ENCODE data around the gene CFDP1.

The CFDP1 gene

GRCh38 chr16:75475420-75475847 lies 42.1 kb upstream of the CFDP1 start:
- TF ChIP-seq REST (IDR thresholded peaks at IDR 0.05; ENCODE audit: insufficient replicate concordance, low read depth) (no peak), CTCF (IDR thresholded peaks at IDR 0.05; ENCODE audit: insufficient read depth, low read length) (no peak), POLR2AphosphoS5 (IDR thresholded peaks at IDR 0.05; ENCODE audit: low read depth) (no peak), GABPA (IDR thresholded peaks at IDR 0.05; ENCODE audit: low read depth) (no peak), SPI1 (IDR thresholded peaks at IDR 0.05; ENCODE audit: borderline replicate concordance, low read depth) (no peak)
- no peak for DNase-seq (ENCODE audit: low read depth in 1 of 2, low spot score in 1 of 2)
- no peak overlapping the region for H3K4me3 ChIP-seq (replicated peaks; ENCODE audit: insufficient read depth, low read length)
- H3K27ac ChIP-seq (replicated peaks), result no peak overlapping the region
- H3K27me3 ChIP-seq (ENCODE audit: insufficient read depth, poor library complexity, severe bottlenecking), result no peaks in the 10 kb centered on the region

GRCh38 chr16:75472908-75473877 lies 39.9 kb upstream of the CFDP1 start:
- H3K27me3 ChIP-seq (ENCODE audit: insufficient read depth, poor library complexity, severe bottlenecking), result no peaks in the 10 kb centered on the region
- TF ChIP-seq POLR2AphosphoS5 (IDR thresholded peaks at IDR 0.05; ENCODE audit: low read depth), result no peak
- no peak overlapping the region for H3K27ac ChIP-seq (replicated peaks)
- H3K4me3 ChIP-seq (replicated peaks; ENCODE audit: insufficient read depth, low read length), result no peak overlapping the region
- no peak for DNase-seq (ENCODE audit: low read depth in 1 of 2, low spot score in 1 of 2)

GRCh38 chr16:75471723-75472633 lies 38.7 kb upstream of the CFDP1 start:
- H3K4me3 ChIP-seq (replicated peaks; ENCODE audit: insufficient read depth, low read length), result no peak overlapping the region
- no peak overlapping the region for H3K27ac ChIP-seq (replicated peaks)
- peak; percentile 71 for TF ChIP-seq CTCF (IDR thresholded peaks at IDR 0.05; ENCODE audit: insufficient read depth, low read length)
- TF ChIP-seq POLR2AphosphoS5 (IDR thresholded peaks at IDR 0.05; ENCODE audit: low read depth), result no peak
- H3K27me3 ChIP-seq (ENCODE audit: insufficient read depth, poor library complexity, severe bottlenecking), result no peaks in the 10 kb centered on the region
- peak; percentile 41 to 55 for DNase-seq (ENCODE audit: low read depth in 1 of 2, low spot score in 1 of 2)

GRCh38 chr16:75466760-75467159 lies 33.5 kb upstream of the CFDP1 start:
- no peak overlapping the region for H3K27ac ChIP-seq (replicated peaks)
- DNase-seq (ENCODE audit: low read depth in 1 of 2, low spot score in 1 of 2), result no peak
- H3K27me3 ChIP-seq (ENCODE audit: insufficient read depth, poor library complexity, severe bottlenecking), result no peaks in the 10 kb centered on the region
- no peak for TF ChIP-seq POLR2AphosphoS5 (IDR thresholded peaks at IDR 0.05; ENCODE audit: low read depth)
- TF ChIP-seq SPI1 (IDR thresholded peaks at IDR 0.05; ENCODE audit: borderline replicate concordance, low read depth), result no peak
- TF ChIP-seq GABPA (IDR thresholded peaks at IDR 0.05; ENCODE audit: low read depth), result no peak
- no peak for TF ChIP-seq CTCF (IDR thresholded peaks at IDR 0.05; ENCODE audit: insufficient read depth, low read length)
- TF ChIP-seq REST (IDR thresholded peaks at IDR 0.05; ENCODE audit: insufficient replicate concordance, low read depth), result no peak
- no peak overlapping the region for H3K4me3 ChIP-seq (replicated peaks; ENCODE audit: insufficient read depth, low read length)
